Activated CD4-positive, alpha-beta T cell treated with anti-CD3 and anti-CD28 coated beads, Interleukin-2, amount 50 U/mL, for 24 hours (primary cell): ENCODE measurements around the gene SMIM22.
A peak's percentile ranks its signal among the peaks of the same experiment; 100 is the strongest.

Experiments used
- DNase-seq, 2 donors: peaks; one replicate each; pipeline ENCODE4 v3.0.0-alpha.2; 2020; ENCODE audit warnings: low read depth in 1 of 2, low spot score in 1 of 2

The SMIM22 gene

DNA sequence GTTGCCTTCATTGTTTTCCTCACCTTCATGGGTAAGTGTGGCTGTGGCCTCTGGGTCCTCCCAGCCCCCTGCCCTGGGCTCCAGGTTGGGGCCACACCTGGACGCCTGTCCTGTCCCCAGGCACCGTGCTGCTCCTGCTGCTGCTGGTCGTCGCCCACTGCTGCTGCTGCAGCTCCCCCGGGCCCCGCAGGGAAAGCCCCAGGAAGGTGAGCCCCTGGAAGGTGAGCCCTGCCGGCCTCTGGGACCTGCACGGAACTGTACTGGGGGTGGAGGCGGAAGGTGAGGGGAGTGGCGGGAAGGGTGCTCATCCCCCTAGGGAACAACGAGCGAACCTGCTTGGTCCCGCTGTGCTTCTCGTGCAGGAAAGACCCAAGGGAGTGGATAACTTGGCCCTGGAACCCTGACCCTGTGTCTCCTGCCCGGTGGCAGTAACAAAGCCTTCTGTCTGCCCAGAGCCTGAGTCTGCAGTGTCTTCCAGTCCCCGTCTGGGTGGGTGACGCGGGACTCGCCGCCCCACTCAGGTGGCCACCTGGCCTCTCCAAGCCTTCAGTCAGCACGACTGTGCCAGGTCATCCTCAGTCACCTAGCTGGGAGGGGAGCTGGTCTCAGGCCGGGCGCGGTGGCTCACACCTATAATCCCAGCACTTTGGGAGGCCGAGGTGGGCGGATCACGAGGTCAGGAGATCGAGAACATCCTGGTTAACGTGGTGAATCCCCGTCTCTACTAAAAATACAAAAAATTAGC is 831 bp downstream of the SMIM22 start:
- no peak for DNase-seq

DNA sequence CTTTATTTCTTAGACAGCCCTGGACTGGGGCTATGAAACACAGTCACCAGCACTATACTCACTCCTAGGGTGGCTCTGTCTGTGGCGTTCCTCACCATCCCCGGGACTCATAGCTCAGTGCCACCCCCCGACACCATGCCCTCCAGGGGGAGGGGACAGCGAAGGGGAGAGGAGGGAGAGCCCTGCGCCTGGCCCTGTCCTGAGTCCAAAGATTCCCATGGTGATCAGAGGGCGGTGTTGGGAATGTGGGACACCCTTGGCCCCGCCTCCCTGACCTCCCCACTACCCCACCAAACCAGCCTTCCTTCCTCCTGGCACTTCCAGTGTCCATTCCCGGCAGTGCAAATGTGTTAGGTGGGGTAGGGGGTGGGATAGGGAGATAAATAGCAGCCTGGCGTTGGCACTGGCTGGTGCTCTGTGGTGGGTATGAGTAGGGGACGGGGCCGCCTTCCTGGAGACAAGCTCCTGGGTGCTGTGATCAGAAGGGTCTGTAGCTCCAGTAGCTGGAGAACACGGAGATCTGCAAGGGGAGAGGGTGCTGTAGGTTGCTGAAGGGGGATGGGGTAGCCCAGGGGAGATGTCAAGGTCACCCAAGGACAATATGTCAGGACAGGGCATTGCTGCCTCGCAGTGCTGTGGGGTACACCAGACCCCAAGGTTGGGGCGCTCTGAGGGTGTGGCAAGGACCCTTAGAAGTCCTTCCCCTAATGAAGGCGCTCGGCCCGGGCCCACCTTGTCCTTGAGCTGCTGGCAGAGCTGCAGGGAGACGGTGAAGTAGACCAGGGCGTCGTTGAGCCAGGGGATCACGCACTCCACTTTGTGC is 2.0 kb downstream of the SMIM22 start:
- DNase-seq: no peak

DNA sequence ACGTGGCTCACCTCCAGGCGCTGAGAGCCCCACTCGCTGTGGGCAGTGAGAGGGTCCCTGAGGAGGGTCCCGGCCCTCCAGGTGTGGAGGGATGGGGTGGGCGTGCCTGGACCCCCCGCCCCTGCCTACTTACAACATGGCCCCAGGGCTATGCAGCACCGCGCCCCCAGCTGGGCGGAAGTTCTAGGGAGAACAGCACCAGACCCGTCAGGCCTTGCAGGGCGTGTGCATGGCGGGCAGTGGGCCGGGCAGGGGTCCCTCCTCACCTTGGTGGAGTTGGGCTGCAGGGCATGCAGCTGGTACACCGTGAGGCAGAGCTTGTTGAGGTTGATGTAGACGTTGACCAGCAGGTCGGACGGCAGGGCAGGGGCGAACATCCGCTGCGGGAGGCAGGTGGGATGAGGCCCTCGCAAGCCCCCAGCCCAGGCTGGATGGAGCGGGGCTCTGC is 2.7 kb downstream of the SMIM22 start:
- DNase-seq: no peak

DNA sequence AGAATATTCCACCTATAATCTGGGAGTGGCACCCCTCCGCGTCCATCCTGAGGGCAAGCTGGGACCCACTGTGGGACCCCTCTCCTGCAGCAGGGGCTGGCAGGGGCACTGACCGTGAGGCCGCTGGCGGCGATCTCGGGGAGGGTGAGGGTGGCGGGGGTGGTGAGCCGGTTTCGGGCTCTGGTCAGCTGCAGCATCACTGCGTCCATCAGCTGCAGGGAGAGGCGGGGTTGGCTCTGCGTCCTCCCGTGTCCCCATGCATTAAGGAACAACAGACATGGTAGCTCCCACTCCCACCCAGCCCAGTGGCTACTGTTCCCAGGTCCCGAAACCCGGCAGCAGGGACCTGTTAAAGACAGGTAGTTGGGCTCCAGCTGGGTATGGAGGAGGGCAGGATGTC is 3.3 kb downstream of the SMIM22 start:
- no peak for DNase-seq

DNA sequence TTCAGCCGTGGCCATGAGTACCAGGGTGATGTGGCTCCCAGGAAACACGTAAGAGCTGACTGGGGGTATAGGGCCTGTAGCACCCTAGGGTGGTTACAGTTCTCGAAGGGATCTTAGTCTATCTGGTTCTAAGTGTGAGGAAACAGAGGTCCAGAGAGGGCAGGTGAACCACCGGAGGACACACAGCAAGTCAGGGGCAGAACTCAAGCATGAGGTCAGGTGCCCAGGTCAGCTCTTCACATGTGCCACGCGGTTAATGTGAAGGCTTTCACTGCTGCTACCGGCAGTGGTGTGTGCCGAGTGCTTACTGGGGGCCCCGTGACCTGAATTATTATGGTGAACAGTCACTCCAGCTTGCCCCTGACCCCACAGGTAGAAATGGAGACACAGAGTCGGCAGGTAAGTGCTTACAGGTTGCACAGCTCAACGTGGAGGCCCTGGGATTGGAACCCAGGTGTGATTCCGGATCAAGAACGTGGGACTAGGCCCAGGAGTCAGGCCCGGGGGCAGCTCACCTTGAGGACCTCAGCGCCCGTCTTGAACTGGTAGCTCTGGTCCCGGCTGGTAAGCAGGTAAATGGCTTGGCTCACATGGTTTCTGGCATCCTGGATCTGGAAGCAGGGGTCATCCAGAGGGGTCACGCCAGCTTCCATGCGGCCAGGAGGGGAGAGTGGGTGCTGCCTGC is 4.1 kb downstream of the SMIM22 start:
- no peak for DNase-seq

DNA sequence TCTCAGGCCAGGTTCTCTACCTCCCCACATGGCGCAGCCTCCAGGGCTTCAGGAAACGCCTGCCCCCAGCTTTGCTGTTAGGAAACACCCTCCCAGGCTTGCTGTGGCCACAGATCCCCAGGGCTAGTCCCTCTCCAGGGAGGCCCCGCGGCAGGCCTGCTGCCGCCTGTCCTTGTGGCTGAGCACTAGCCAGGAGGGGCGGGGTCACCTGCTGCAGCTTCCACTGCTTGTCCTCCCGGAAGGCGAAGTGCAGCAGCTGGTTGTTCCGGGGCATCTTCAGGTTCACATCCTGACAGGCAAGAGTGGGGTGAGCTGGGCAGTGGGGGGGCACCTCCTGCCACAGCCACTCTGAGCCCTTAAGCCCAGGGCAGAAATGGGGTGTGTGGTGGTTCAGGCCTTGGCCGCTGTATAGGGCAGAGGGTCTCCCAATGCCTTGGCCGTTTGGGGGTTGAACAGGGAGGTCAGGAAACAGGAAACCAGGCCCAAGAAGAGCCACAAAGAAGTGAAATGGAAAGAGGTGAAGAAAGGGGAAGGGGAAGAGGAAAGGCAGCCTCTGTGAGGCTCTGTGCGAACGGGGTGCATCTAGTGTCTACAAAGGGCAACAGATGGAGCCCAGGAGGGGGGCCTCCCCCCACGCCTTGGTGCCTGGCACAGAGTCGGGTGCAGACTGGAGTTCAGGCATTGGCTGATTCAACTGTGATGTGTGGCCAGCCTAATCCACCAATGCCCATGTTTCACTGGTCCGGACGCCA is 5.3 kb downstream of the SMIM22 start:
- DNase-seq: no peak

DNA sequence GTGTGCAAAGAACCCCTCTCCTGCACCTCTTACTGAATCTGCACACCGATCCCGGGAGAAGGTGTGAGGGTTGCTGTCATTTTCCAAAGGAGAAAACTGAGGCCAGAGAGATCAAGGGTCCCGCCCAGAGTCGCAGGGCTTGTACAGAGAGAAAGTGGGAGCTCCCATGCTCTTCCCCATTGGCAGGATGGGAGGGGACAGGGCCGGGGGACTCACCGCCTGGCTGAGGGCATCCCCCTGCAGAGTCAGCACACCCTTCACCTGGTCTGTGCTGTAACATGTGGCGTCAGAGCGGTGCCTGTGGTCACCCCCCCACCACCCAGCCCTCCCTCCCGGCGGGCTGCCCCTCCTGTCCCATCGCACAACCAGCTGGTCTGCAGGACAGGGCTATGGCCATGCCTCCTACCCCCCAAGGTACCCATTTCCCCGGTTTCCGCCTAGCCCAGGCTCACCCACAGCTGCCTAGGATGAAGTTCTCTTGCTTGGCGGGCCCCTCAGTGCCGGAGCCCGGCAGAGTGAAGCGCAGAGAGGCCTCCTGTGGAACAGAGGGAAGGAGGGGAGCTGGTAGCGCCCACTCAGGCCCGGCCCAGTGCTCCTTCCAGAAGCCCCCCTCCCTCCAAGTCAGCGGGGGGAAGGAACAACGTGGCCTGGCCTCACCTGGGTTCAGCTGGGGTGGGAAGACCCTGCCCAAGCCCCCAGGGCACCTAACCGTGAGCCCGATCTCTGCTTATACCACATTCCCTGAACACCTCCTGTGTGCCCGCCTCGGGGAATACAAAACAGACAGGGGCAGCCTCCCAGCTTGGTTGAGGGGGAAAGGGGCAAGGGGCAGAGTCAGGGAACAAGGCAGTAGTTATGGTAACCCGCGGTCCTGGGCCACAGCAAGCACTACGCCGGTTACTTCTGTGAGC is 6.1 kb downstream of the SMIM22 start:
- no peak for DNase-seq

DNA sequence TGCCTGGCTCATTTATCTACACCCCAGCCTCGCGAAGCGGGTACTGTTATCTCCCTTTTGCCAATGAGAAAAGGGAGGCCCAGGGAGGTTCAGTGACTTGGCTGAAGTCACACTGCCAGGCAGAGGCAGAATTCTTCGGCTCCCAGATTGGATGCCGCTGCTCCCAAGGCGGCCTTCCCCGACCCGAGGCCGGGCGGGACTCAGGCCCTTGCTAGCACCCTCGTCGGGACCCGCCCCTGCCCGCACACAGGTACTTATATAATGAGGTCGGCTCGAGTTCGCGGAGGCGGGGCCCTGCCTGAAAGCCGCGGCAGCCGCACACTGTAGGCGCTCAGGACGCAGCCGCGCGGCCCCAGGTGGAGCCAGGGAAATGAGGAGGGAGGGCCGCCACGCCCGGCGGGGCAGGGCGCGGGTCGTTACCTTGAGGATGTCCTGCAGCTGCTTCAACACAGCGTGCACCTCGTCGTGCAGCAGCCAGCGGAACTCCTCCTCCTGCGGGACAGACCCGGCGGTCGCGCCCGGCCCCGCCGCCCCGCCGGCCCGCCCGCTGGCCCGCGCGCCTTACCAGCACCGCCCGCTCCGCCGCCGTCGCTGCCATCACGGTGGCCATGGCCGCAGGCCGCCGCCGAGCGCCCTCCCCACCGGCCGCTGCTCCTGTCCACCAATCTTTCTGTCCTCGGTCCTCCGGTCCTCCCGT is 6.9 kb downstream of the SMIM22 start, which contains the start of gene ROGDI:
TSS of gene ROGDI (minus strand) at position 672 of the 697 bp plus-strand sequence. CDS start at position 610, 62 bp downstream.
- DNase-seq: peak; percentile 48 to 63

DNA sequence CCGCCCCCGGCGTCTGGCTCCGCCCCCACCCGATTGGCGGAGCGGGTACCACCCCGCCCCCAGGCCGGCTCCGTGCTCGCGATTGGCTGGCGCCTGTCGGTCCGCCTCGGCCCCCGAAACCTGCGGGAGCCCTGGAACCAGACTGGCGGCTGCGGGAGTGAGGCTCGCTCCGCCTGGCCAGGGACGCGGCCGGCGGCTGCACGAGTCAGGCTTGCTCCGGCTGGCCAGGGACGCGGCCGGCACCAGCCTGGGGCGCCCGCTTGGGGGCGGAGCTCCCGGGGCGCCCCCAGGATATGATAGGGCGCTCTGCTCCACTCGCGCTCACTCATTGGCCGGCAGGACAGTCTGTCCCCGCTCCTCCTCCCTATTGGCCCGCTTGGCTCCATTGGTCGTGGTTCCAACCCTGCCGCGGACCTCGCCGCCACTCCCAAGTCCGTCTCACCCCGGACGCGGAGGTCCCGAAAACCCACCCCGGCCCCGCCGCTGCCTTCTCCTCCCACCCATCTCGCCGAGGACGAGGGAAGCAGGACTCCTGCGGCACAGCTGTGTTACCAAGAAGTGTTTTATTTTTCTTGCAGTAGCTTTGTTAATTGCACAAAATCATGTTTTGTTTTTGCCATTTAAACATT is 7.6 kb downstream of the SMIM22 start:
- peak; percentile 79 to 82 for DNase-seq

DNA sequence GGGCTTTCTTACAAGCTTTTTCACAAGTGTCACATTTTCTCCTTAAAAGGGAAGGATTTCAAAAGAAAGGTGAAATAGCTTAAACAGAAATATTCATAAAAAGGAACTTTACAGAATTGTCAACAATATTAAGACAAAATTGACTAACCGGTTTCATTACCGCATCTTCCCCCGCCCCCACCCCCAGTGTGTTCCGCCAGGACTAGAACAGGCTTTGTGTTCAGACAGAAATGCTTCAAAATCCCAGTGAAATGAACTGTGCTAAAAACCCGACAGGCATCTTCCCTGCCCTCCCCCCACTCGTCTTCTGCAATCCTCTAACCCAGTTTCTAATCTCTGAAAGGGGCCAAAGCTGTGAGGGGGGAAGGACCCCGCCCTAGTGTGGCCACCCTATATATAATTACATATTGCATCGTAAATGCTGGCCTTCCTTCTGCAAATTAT is 8.3 kb downstream of the SMIM22 start:
- no peak for DNase-seq

DNA sequence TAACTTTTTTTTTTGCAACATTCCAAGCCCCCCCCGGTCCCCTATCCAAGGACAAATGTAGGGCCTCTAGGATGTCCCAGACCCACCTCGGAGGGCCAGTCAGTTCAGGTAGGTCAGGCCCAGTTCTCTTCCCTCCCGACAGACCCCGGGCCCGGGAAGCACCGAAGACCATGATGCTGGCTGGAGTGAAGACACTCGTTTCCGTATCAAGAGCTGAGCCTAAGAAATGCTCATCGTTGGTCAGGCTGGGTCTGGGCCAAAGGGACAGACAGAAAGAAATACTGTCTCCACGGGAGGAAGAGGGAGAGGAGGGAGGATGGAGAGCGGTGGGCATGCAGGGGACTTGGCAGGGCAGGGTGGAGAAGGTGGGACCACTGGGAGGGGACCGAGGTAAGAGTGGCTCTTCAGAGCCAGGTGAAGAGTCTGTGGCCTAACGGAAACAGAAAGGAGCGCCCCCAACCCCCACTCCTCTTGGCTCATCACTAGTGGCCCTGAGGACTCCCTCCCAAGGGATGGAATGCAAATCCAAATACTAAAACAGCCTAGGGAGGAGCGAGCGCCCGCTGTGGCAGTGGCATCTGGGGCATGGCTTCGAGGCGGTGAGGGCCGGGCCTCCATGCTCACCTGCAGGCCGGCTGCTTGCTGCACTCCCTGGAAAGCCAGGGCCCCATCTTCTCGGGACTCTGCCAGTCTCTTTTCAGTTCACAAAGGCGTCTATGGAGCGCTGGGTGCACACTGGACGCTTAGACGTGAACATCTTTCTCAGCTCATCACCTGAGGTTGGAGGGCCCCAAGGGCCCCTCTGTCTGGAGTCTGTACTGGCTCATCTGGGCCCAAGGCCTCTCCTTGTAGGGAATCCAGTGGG is 9.0 kb downstream of the SMIM22 start:
- DNase-seq: no peak

DNA sequence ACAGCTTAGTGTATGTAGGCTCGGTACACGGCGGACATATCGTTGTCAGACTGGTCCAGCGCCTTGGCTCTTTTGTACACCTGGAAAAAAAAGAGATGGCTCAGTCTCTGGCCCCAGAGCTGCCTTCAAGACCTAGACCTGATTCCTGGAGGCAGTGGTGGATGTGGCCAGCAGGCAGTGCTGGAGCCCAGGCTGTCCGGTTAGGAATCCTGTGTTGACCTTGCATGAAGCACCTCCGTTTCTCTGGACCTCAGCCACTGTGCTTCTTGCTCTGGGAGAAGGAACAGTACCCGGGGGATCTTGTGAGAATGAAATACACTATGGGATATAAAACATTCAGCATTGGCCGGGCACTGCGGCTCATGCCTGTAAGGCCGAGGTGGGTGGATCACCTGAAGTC is 10.1 kb downstream of the SMIM22 start:
- no peak for DNase-seq

DNA sequence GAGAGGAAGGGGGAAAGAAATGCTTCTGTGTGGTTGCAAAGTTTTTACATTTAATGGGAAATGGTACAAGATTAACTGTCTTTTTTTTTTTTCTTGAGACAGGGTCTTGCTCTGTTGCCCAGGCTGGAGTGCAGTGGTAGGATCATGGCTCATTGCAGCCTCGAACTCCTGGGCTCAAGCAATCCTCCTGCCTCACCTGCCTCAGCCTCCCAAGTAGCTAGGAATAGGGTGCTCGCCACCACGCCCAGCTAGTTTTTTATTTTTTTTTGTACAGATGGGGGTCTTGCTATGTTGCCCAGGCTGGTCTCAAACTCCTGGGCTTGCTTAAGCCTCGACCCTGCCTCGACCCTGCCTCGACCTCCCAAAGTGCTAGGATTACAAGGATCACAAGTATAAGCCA is 11.1 kb downstream of the SMIM22 start:
- DNase-seq: no peak

DNA sequence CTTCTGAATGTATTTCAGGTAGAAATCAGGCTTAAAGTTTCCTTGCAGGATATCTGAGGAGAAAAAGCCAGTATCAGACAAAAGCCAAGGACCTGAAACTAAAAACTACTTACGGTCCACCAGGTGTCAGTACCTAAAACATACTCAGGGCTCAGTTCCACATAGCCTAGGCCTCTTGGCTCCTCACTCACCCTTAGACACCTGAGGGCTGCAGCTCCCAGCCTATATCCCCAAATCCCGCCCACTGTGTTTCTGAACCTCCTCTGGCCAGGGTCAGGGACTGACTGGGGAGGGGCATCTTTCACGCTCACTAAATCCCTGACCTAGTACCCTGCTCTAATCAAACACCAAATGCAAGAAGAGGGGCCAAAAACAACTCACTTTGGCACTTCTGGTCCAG is 16.1 kb downstream of the SMIM22 start:
- DNase-seq: no peak

DNA sequence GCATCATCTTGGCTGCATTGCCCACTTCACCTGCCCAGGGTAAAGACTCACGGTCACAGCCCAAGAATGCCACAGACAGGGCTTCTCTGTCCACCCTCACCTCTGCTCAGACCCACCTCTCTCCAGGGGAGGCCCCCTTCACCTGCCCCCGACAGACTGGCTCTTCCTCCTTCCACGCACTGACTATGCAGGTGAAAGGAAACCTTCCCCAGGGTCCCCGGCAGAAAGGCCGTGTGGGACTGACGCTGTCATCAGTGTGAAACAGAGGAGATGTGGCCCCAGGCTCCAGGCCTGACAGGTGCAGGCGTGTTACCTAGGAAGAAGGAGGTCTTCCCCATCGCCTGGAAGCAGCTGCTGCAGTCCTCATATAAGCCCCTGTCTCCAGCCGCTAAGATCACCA is 16.6 kb downstream of the SMIM22 start:
- DNase-seq: no peak

DNA sequence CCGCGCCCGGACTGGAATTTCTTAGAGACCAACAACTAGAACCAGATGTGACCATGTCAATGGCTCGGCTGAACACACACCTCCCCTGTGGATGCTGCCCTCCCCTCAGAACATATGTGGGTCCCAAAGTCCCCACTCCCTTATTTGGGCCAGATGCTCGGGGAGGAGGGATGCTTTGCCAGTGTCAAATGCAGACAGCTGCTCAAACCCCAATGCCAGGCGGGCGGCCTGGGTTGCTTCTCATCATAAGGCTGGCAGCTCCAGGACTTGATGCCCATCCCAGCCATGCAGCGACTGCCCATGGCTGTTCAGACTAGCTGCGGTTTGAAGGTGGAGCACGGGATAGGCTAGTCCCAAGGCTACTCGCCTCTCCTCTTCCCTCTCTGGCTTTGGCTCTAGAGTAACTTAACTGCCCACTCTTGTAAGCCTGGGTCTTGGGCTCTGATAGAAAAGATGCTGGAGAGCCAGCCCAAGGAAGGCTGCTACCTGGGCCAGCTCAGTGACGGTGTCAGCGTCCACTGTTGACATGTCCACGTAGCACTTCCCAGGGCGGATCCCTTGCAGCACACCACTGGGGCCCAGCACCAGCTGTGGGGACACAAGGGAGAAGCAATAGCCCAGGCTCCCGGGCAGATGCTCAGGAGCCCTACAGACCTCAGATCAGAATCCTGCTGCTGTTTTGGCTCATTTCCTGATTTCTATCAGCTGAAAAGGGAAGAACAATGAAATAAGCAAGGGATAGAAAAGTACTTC is 18.3 kb downstream of the SMIM22 start:
- no peak for DNase-seq

DNA sequence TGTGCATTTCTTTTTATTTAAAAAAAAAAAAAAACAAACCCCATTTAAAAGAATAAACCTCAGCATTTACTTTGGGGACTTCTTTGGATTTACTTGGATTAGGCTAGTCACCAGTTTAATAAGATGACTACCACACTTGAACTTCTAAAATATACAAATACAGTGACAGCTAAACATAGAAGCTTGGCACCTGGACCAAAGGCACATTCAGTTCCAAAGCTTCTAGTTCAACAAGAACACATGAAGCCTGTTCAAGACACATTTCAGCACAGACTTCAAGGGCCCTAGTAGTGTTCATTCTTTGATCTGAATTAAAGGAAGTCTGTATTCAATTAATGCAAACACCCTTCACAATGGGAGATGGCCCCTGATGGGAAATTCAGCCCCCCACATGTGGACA is 18.9 kb downstream of the SMIM22 start:
- DNase-seq: no peak
